PC-9 (cell line): Measurements from ENCODE around the gene HPCAL1.

Experiments used
- EZH2 ChIP-seq: fragments of 200-600 bp; sonication (generic); IDR thresholded peaks from 2 replicates; pipeline ENCODE4 v1.8.0; 2017; ENCODE audit warnings: antibody characterized with exemption, low read depth
- TF ChIP-seq, protein P1 (sequence below): fragments of 200-600 bp; sonication (generic); conservative IDR thresholded peaks from 2 replicates; pipeline ENCODE4 v1.6.1; 2017; ENCODE audit warnings: mixed run types, antibody characterized with exemption, mild to moderate bottlenecking, moderate library complexity

GRCh38 chr2:10267036-10267435, 35.7 kb upstream of the HPCAL1 start:
- TF ChIP-seq EZH2 = no peak
- TF ChIP-seq, protein P1, sequence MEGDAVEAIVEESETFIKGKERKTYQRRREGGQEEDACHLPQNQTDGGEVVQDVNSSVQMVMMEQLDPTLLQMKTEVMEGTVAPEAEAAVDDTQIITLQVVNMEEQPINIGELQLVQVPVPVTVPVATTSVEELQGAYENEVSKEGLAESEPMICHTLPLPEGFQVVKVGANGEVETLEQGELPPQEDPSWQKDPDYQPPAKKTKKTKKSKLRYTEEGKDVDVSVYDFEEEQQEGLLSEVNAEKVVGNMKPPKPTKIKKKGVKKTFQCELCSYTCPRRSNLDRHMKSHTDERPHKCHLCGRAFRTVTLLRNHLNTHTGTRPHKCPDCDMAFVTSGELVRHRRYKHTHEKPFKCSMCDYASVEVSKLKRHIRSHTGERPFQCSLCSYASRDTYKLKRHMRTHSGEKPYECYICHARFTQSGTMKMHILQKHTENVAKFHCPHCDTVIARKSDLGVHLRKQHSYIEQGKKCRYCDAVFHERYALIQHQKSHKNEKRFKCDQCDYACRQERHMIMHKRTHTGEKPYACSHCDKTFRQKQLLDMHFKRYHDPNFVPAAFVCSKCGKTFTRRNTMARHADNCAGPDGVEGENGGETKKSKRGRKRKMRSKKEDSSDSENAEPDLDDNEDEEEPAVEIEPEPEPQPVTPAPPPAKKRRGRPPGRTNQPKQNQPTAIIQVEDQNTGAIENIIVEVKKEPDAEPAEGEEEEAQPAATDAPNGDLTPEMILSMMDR = no peak
